22Rv1 (cell line): Measurements from ENCODE around the gene MARCHF10.
"Not testable (repeated sequence)": the region's sequence is repeated elsewhere in the genome, so short reads cannot be mapped to it uniquely, and the experiment has no call there.

ENCODE experiments used
- H3K27ac ChIP-seq: fragments of 450-650 bp; 2 replicates; pipeline ENCODE4 v1.5.1; 2017
- CTCF ChIP-seq: fragments of 450-650 bp; IDR thresholded peaks from 2 replicates; pipeline ENCODE4 v1.5.1; 2017; ENCODE audit warnings: mild to moderate bottlenecking
- ZFX ChIP-seq: fragments of 450-650 bp; IDR thresholded peaks from 2 replicates; pipeline ENCODE4 v1.6.1; 2017; ENCODE audit warnings: antibody characterized with exemption, borderline replicate concordance

MARCHF10 gene

GRCh38 chr17:62701706-62702085 lies 106.4 kb downstream of the MARCHF10 start:
- H3K27ac ChIP-seq, result no peak overlapping the region
- TF ChIP-seq CTCF (no peak), ZFX (no peak)

GRCh38 chr17:62700964-62701705 lies 107.0 kb downstream of the MARCHF10 start:
- no peak for TF ChIP-seq CTCF
- TF ChIP-seq ZFX, result no peak
- no peak overlapping the region for H3K27ac ChIP-seq

- H3K27ac ChIP-seq, result not testable (repeated sequence)
Measured at GRCh38 chr17:62698459-62698858, 109.7 kb downstream of the MARCHF10 start.

GRCh38 chr17:62696726-62697490 lies 111.2 kb downstream of the MARCHF10 start:
- TF ChIP-seq ZFX (no peak), CTCF (no peak)
- H3K27ac ChIP-seq, result no peak overlapping the region

- H3K27ac ChIP-seq, result no peak overlapping the region
Measured at GRCh38 chr17:62696256-62696655, 111.9 kb downstream of the MARCHF10 start.

GRCh38 chr17:62695093-62695738 lies 112.9 kb downstream of the MARCHF10 start:
- H3K27ac ChIP-seq, result not testable (repeated sequence)

More at GRCh38 chr17:62696256-62696655, 111.9 kb downstream of the MARCHF10 start:
- TF ChIP-seq CTCF, result no peak
- no peak for TF ChIP-seq ZFX

- no peak for TF ChIP-seq CTCF
- no peak overlapping the region for H3K27ac ChIP-seq
Measured at GRCh38 chr17:62693616-62694409, 114.3 kb downstream of the MARCHF10 start.
